ENCODE measurements around the gene RAB3B. TPM values are rescaled to one million over a fixed set of nuclear protein-coding genes. Genes with fewer than 3 reads are reported as not detected.

Gene RAB3B
- total RNA-seq, 1 donor from 2014 or later: 12.9 TPM

DNA sequence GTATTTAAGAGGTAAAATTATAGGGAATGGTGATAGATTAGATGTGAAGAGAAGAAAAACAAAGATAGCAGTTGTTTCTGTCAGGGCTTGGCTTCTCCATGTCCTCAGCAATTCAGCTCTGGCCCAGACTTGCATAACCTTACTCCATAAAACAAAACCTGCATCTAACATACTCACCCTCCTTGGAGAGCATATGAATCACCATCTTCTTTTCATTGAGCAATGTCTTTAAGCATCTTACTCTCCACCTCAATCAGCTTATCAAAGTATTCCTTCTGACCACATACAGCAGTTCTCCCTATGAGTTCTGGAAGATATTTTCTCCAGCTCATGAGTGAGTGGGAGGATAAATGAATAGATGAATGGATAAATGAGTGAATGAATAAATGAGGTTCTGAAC is 49.0 kb downstream of the RAB3B start:
- peaks cover 16% of the 10 kb centered on the region for H3K36me3 Mint-ChIP-seq (ENCODE audit: unreplicated experiment)

DNA sequence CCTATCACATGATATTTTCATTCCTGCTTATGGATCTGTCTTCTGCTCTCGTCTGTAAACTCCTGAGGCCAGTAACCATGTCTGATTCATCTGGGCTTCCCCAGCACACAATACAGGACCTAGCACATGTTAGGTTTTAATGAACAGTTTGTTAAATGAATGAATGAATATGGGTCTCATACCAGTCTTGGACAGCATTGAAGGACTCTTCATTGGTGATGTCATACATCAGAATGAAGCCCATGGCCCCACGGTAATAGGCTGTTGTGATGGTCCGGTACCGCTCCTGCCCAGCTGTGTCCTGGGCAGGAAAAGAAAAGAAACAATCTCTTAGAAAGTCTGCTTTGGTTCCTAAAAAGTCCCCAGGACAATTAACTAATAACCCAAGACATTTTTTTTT is 53.4 kb downstream of the RAB3B start:
- peaks cover 10% of the 10 kb centered on the region for H3K36me3 Mint-ChIP-seq (ENCODE audit: unreplicated experiment)
- DNase-seq: no peak

More for the DNA sequence above, 49.0 kb downstream of the RAB3B start:
- no peak overlapping the region for H3K27ac Mint-ChIP-seq (ENCODE audit: unreplicated experiment)
- no peaks in the 10 kb centered on the region for H3K9me3 Mint-ChIP-seq (ENCODE audit: unreplicated experiment)
- DNase-seq: no peak
- no peaks in the 10 kb centered on the region for H3K4me1 Mint-ChIP-seq (ENCODE audit: low read depth, unreplicated experiment)
- no peak overlapping the region for H3K4me3 Mint-ChIP-seq (ENCODE audit: unreplicated experiment)
- TF ChIP-seq, protein P1, sequence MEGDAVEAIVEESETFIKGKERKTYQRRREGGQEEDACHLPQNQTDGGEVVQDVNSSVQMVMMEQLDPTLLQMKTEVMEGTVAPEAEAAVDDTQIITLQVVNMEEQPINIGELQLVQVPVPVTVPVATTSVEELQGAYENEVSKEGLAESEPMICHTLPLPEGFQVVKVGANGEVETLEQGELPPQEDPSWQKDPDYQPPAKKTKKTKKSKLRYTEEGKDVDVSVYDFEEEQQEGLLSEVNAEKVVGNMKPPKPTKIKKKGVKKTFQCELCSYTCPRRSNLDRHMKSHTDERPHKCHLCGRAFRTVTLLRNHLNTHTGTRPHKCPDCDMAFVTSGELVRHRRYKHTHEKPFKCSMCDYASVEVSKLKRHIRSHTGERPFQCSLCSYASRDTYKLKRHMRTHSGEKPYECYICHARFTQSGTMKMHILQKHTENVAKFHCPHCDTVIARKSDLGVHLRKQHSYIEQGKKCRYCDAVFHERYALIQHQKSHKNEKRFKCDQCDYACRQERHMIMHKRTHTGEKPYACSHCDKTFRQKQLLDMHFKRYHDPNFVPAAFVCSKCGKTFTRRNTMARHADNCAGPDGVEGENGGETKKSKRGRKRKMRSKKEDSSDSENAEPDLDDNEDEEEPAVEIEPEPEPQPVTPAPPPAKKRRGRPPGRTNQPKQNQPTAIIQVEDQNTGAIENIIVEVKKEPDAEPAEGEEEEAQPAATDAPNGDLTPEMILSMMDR (IDR thresholded peaks at IDR 0.05; ENCODE audit: partially characterized antibody, unreplicated experiment): no peak
- peaks cover 2% of the 10 kb centered on the region for H3K27me3 Mint-ChIP-seq (ENCODE audit: unreplicated experiment)

DNA sequence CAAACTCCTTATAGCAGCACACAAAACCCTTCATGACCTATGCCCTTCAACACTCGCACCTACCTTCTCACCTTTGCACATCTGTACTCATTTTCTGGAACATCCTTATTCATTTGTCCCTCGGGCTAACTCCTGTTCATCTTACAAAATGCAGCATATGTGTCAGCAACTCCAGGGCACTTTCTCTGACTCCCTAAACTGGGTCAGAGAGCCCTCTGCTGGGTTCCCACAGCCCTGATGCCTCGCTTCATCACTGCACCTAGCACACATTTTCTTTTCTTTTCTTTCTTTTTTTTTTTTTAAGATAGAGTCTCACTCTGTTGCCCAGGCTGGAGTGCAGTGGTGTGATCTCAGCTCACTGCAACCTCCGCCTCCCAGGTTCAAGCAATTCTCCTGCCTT is 54.0 kb downstream of the RAB3B start:
- Mint-ChIP-seq H3K4me1 (ENCODE audit: low read depth, unreplicated experiment) (no peaks in the 10 kb centered on the region), H3K36me3 (ENCODE audit: unreplicated experiment) (peaks cover 8% of the 10 kb centered on the region), H3K9me3 (ENCODE audit: unreplicated experiment) (no peaks in the 10 kb centered on the region), H3K27ac (ENCODE audit: unreplicated experiment) (no peak overlapping the region), H3K27me3 (ENCODE audit: unreplicated experiment) (peaks cover 3% of the 10 kb centered on the region), H3K4me3 (ENCODE audit: unreplicated experiment) (no peak overlapping the region)
- TF ChIP-seq, protein P1 (IDR thresholded peaks at IDR 0.05; ENCODE audit: partially characterized antibody, unreplicated experiment): no peak
- no peak for DNase-seq

More for the DNA sequence above, 53.4 kb downstream of the RAB3B start:
- TF ChIP-seq, protein P1 (IDR thresholded peaks at IDR 0.05; ENCODE audit: partially characterized antibody, unreplicated experiment): no peak
- no peak overlapping the region for H3K27ac Mint-ChIP-seq (ENCODE audit: unreplicated experiment)
- H3K4me1 Mint-ChIP-seq (ENCODE audit: low read depth, unreplicated experiment): no peaks in the 10 kb centered on the region
- peaks cover 3% of the 10 kb centered on the region for H3K27me3 Mint-ChIP-seq (ENCODE audit: unreplicated experiment)
- H3K9me3 Mint-ChIP-seq (ENCODE audit: unreplicated experiment): no peaks in the 10 kb centered on the region
- H3K4me3 Mint-ChIP-seq (ENCODE audit: unreplicated experiment): no peak overlapping the region

DNA sequence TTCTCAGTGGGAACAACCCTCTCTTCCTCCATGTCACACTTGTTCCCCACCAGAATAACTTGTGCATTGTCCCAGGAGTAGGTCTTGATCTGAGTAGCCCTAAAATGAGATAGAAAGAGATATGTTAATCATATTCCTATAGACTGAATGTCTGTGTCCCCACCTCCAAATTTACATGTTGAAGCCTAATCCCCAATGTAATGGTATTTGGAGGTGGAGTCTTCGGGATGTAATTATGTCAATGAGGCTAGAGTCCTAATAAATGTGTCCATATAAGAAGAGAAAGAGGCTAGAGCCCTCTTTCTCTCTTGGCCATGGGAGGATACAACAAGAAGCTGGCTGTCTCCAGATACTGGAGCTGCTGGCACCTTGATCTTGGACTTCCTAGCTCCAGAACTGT is 57.2 kb downstream of the RAB3B start:
- Mint-ChIP-seq H3K36me3 (ENCODE audit: unreplicated experiment) (no peaks in the 10 kb centered on the region), H3K27me3 (ENCODE audit: unreplicated experiment) (peaks cover 2% of the 10 kb centered on the region), H3K9me3 (ENCODE audit: unreplicated experiment) (no peaks in the 10 kb centered on the region), H3K4me3 (ENCODE audit: unreplicated experiment) (no peak overlapping the region), H3K27ac (ENCODE audit: unreplicated experiment) (no peak overlapping the region), H3K4me1 (ENCODE audit: low read depth, unreplicated experiment) (no peaks in the 10 kb centered on the region)
- DNase-seq: no peak
- TF ChIP-seq, protein P1 (IDR thresholded peaks at IDR 0.05; ENCODE audit: partially characterized antibody, unreplicated experiment): no peak

DNA sequence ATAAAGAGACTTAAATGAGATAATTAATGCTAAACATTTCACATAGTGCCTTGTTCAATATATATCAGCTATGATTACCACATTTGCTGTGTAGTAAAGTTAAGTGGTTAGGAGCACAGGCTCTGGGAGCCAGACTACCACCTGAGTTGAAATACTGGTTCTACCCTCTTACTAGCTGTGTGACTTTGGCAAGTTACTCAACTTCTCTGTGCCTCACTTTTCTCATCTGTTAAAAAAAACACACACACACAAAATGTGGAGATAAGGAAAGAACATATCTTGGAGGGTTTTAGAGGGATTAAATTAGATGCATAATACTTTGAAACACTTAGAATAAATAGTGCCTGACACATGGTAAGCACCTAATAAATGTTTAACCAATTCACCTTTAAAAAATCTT is 60.2 kb downstream of the RAB3B start:
- DNase-seq: no peak
- no peaks in the 10 kb centered on the region for H3K36me3 Mint-ChIP-seq (ENCODE audit: unreplicated experiment)

More for the DNA sequence above, 60.2 kb downstream of the RAB3B start:
- TF ChIP-seq, protein P1 (IDR thresholded peaks at IDR 0.05; ENCODE audit: partially characterized antibody, unreplicated experiment): no peak
- Mint-ChIP-seq H3K4me3 (ENCODE audit: unreplicated experiment) (no peak overlapping the region), H3K4me1 (ENCODE audit: low read depth, unreplicated experiment) (no peaks in the 10 kb centered on the region), H3K27ac (ENCODE audit: unreplicated experiment) (no peak overlapping the region), H3K27me3 (ENCODE audit: unreplicated experiment) (peaks cover 2% of the 10 kb centered on the region), H3K9me3 (ENCODE audit: unreplicated experiment) (no peaks in the 10 kb centered on the region)

Measured in glutamatergic neuron (in vitro differentiated cells).